Limb (tissue), 2 donors: ENCODE results near the gene STIM1.

Experiments used
- DNase-seq, 2 donors: peaks; one replicate each; pipeline ENCODE4 v3.0.0-alpha.2; 2016; ENCODE audit errors: extremely low spot score in 2 of 2

Gene STIM1

GRCh38 chr11:3947061-3947460 lies 91.6 kb downstream of the STIM1 start:
- DNase-seq, result peak in 1 of 2 donors; percentile 30

GRCh38 chr11:3949125-3949524 lies 93.7 kb downstream of the STIM1 start:
- no peak for DNase-seq

GRCh38 chr11:3950996-3951660 lies 95.7 kb downstream of the STIM1 start:
- DNase-seq, result no peak

GRCh38 chr11:3952715-3953114 lies 97.3 kb downstream of the STIM1 start:
- DNase-seq, result no peak

- no peak for DNase-seq
Observed at GRCh38 chr11:3953327-3953726, 97.9 kb downstream of the STIM1 start.

GRCh38 chr11:3954448-3955298 lies 99.2 kb downstream of the STIM1 start:
- DNase-seq, result no peak

- no peak for DNase-seq
Observed at GRCh38 chr11:3955299-3955665, 99.8 kb downstream of the STIM1 start.

- no peak for DNase-seq
Observed at GRCh38 chr11:3956038-3956437, 100.6 kb downstream of the STIM1 start.

- DNase-seq, result no peak
Observed at GRCh38 chr11:3956748-3957147, 101.3 kb downstream of the STIM1 start.

GRCh38 chr11:3957437-3957836 lies 102.0 kb downstream of the STIM1 start:
- no peak for DNase-seq

GRCh38 chr11:3958281-3958680 lies 102.8 kb downstream of the STIM1 start:
- DNase-seq, result no peak

GRCh38 chr11:3959015-3959902 lies 103.8 kb downstream of the STIM1 start:
- no peak for DNase-seq

GRCh38 chr11:3959903-3960265 lies 104.4 kb downstream of the STIM1 start:
- no peak for DNase-seq

GRCh38 chr11:3962406-3962840 lies 107.0 kb downstream of the STIM1 start:
- DNase-seq, result no peak

- DNase-seq, result no peak
Observed at GRCh38 chr11:3964056-3964455, 108.6 kb downstream of the STIM1 start.

- DNase-seq, result no peak
Observed at GRCh38 chr11:3964935-3965604, 109.6 kb downstream of the STIM1 start.

GRCh38 chr11:3967695-3968094 lies 112.2 kb downstream of the STIM1 start:
- no peak for DNase-seq

- no peak for DNase-seq
Observed at GRCh38 chr11:3969200-3969599, 113.7 kb downstream of the STIM1 start.

GRCh38 chr11:3969613-3970012 lies 114.1 kb downstream of the STIM1 start:
- no peak for DNase-seq

- DNase-seq, result no peak
Observed at GRCh38 chr11:3970108-3970507, 114.6 kb downstream of the STIM1 start.

- no peak for DNase-seq
Observed at GRCh38 chr11:3971756-3972404, 116.4 kb downstream of the STIM1 start.
